ENCODE measurements around the gene GCN1.

GCN1 gene

DNA sequence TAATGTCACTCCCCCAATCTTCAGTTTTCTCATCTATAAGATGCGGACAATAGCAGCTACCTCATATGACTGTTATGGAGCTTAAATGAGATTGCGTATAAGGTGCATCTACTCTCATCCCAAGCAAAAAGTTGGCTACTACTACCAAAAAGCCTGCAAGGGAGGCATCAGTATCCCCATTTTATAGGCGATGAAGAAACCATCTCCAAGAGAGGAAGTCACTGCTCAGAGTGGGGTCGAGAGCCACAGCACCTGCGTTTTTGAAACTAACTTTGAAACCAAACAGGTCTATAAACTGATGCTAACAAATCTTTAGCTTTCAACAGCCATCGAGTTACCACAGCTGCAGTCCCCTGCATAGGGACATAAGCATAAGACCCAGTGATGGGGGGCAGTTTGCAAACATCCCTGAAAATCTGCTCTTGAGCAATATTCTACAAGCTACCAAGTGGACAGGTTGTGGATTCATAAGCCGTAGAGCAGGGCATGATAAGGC lies 3.5 kb downstream of the GCN1 start:
- TF ChIP-seq, protein P1, sequence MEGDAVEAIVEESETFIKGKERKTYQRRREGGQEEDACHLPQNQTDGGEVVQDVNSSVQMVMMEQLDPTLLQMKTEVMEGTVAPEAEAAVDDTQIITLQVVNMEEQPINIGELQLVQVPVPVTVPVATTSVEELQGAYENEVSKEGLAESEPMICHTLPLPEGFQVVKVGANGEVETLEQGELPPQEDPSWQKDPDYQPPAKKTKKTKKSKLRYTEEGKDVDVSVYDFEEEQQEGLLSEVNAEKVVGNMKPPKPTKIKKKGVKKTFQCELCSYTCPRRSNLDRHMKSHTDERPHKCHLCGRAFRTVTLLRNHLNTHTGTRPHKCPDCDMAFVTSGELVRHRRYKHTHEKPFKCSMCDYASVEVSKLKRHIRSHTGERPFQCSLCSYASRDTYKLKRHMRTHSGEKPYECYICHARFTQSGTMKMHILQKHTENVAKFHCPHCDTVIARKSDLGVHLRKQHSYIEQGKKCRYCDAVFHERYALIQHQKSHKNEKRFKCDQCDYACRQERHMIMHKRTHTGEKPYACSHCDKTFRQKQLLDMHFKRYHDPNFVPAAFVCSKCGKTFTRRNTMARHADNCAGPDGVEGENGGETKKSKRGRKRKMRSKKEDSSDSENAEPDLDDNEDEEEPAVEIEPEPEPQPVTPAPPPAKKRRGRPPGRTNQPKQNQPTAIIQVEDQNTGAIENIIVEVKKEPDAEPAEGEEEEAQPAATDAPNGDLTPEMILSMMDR (IDR thresholded peaks at IDR 0.05), result no peak
- no peak overlapping the region for H3K4me3 ChIP-seq
- H3K27ac ChIP-seq, result no peak overlapping the region
- DNase-seq (ENCODE audit: low spot score), result no peak

DNA sequence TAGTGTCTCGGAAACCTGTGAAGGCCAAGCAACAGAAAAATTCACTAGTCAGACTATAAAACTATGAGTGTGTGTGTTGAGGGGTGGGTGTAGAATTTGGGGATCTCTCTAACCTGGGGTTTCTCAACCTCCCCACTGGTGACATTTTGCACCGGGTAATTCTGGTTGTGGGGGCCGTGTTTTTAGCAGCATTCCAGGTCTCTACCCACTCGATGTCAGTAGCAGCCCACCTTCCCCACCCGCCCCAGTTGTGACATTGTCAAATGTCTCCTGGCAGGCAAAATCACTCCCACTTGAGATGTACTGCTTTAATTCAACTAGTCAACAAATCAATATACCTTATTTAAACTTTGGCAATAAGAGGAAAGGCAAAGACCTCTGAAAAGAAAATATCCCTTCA lies 4.1 kb downstream of the GCN1 start:
- TF ChIP-seq, protein P1 (IDR thresholded peaks at IDR 0.05), result no peak
- DNase-seq (ENCODE audit: low spot score), result no peak
- Histone ChIP-seq H3K4me3 (no peak overlapping the region), H3K27ac (no peak overlapping the region)

DNA sequence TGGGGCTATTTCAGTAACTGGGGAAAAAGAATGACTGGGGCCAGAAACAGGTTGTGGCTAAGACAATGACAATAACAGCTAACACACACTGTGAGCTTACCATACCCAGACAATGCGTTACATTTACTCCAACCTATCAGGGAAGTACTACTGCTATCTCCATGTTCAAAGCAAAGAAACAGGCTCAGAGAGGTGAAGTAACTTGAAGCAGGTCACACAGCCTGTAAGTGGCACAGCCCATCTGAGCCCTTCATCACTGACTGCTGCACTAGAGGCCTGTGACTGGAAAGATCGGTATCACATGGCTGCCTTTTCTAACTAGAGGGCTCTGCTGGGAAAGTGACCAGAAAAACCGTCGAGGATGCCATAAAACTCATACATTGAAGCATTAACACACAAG lies 7.9 kb downstream of the GCN1 start:
- no peak for DNase-seq (ENCODE audit: low spot score)
- Histone ChIP-seq H3K27ac (no peak overlapping the region), H3K4me3 (no peak overlapping the region)
- TF ChIP-seq, protein P1 (IDR thresholded peaks at IDR 0.05), result no peak

DNA sequence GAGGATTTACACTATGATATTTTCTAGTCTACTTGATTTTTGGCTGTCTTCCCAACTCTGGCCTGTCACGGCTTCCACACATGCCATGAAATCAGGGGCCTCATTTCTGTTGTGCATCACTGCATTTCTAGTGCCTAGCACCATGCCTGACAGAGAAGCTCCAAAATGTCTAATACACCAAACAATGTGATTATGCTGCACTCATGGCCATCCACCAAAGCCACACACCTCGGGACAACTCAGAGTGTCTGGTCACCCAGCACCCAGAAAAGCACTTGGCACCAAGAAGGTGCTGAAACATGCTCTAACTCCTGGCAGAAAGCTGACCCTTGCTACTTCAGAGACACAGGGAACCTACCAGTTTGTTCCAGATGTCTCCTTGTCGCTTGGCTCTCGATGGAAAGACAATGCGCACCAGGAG lies 11.3 kb downstream of the GCN1 start:
- TF ChIP-seq, protein P1 (IDR thresholded peaks at IDR 0.05), result no peak
- Histone ChIP-seq H3K4me3 (no peak overlapping the region), H3K27ac (no peak overlapping the region)
- DNase-seq (ENCODE audit: low spot score), result no peak

DNA sequence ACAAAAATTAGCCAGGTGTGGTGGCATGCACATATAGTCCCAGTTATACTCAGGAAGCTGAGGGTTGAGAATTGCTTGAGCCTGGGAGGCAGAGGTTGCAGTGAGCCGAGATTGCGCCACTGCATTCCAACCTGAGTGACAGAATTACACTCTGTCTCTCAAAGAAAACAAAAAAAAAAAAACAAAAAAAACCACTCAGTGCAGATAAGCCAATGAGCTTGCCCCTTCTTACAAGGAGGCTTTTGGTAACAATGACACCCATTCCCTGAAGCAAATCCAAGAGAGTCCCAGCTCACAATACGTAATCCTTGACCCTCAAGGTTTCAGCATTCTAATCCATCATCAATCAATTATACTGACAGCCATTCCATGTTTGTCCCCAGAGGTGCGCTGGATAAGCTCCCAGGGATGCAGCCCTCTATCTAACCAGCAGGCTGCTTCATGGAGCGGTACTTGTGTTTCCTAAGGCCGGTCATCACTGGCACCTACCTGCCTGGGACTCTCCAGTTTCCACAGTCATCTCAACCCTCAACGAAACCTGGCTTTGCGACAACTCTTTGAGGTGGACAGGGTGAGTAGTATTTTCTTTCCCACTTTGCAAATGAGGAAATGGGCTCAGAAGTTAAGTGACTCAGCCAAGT lies 12.4 kb downstream of the GCN1 start:
- Histone ChIP-seq H3K27ac (no peak overlapping the region), H3K4me3 (no peak overlapping the region)
- TF ChIP-seq, protein P1 (IDR thresholded peaks at IDR 0.05), result no peak
- DNase-seq (ENCODE audit: low spot score), result no peak

DNA sequence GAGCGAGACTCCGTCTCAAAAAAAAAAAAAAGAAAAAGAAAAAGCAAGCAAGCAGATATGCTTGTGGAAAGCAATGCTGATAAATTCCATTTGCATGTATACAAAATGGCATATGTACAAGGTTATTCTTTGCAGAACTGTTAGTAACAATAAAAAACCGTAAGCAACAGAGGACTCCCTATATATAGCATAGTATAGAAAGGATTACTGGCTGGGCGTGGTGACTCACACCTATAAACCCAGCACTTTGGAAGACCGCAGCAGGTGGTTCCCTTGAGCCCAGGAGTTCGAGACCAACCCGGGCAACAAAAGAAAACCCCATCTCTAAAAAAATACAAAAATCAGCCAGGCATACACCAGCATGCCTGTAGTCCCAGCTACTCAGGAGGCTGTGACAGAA lies 13.5 kb downstream of the GCN1 start:
- DNase-seq (ENCODE audit: low spot score), result no peak
- H3K27ac ChIP-seq, result no peak overlapping the region
- H3K4me3 ChIP-seq, result no peak overlapping the region
- TF ChIP-seq, protein P1 (IDR thresholded peaks at IDR 0.05), result no peak

DNA sequence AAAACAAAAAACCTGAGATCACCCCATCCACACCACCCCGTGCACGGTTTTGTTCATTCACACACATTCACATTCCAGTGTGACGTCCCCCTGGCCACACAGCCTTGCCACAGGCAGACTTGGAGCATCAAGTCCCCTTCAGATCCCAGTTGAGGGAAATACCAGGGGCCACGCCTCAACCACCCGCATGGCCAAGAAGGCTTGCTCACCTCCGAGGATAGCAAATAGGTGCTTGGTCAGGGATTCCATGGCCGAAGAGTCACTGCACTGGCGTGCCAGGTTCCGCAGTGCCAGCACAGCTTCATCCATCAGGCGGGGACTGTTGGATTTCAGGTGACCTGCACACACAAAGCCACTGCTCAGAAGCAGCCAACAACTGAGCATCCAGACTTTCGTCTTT lies 19.0 kb downstream of the GCN1 start:
- TF ChIP-seq, protein P1 (IDR thresholded peaks at IDR 0.05), result no peak
- Histone ChIP-seq H3K27ac (no peak overlapping the region), H3K4me3 (no peak overlapping the region)
- no peak for DNase-seq (ENCODE audit: low spot score)
